Coronary artery (tissue), 2 donors: ENCODE measurements around the gene MRPL1.
A peak's percentile ranks its signal among the peaks of the same experiment; 100 is the strongest.
"Not testable (repeated sequence)": the region's sequence is repeated elsewhere in the genome, so short reads cannot be mapped to it uniquely, and the experiment has no call there.

Experiments used
- DNase-seq: peaks from one replicate; pipeline ENCODE4 v3.0.0-alpha.2; 2017; ENCODE audit warnings: low spot score
- H3K27ac ChIP-seq, 2 donors: fragments of 200-600 bp; sonication (generic); one replicate each; pipeline ENCODE4 v1.5.1; 2016 to 2019
- H3K4me3 ChIP-seq: fragments of 200-600 bp; sonication (generic); 2 replicates; pipeline ENCODE4 v1.5.1; 2016; ENCODE audit warnings: mild to moderate bottlenecking, moderate library complexity
- TF ChIP-seq, protein P1 (sequence below): fragments of 200-600 bp; sonication (generic); IDR thresholded peaks from one replicate; pipeline ENCODE4 v1.5.1; 2019; ENCODE audit warnings: antibody characterized with exemption

The MRPL1 gene

DNA sequence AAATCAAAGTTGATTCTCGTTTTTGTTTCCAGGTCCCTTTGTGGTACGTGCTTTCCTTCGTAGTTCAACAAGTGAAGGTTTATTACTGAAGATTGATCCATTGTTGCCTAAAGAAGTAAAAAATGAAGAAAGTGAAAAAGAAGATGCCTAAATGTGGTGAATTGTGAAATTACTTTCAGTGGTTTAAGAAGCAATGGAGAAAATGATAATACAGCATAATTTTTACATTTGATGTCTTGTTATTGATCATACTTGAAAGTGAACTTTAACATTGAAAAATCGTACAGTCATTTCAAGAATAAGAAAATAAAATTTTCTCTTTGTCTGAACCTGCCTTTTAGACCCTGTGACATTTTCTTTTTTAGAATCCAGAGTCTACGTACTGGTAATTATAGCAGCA lies 89.8 kb downstream of the MRPL1 start:
- DNase-seq = no peak
- Histone ChIP-seq H3K27ac (no peak overlapping the region), H3K4me3 (no peak overlapping the region)
- TF ChIP-seq, protein P1, sequence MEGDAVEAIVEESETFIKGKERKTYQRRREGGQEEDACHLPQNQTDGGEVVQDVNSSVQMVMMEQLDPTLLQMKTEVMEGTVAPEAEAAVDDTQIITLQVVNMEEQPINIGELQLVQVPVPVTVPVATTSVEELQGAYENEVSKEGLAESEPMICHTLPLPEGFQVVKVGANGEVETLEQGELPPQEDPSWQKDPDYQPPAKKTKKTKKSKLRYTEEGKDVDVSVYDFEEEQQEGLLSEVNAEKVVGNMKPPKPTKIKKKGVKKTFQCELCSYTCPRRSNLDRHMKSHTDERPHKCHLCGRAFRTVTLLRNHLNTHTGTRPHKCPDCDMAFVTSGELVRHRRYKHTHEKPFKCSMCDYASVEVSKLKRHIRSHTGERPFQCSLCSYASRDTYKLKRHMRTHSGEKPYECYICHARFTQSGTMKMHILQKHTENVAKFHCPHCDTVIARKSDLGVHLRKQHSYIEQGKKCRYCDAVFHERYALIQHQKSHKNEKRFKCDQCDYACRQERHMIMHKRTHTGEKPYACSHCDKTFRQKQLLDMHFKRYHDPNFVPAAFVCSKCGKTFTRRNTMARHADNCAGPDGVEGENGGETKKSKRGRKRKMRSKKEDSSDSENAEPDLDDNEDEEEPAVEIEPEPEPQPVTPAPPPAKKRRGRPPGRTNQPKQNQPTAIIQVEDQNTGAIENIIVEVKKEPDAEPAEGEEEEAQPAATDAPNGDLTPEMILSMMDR = no peak

DNA sequence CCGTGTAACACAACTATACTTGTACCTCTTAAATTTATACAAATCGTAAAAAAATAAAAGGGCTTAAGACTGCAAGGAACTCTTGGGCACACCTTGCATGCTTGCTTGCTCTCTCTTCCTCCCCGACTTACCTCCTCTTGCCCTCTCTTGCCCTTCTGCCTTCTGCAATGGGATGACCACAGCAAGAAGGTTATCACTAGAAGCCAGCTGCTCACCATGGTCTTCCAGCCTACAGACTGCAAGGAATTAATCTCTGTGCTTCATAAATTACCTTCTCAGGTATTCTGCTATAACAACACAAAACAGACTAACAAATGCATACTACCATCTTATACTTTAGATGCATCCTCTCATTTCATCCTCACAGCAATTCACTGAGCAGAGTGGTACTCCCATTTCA lies 92.1 kb downstream of the MRPL1 start:
- Histone ChIP-seq H3K4me3 (no peak overlapping the region), H3K27ac (no peak overlapping the region)
- no peak for DNase-seq
- TF ChIP-seq, protein P1 = no peak

DNA sequence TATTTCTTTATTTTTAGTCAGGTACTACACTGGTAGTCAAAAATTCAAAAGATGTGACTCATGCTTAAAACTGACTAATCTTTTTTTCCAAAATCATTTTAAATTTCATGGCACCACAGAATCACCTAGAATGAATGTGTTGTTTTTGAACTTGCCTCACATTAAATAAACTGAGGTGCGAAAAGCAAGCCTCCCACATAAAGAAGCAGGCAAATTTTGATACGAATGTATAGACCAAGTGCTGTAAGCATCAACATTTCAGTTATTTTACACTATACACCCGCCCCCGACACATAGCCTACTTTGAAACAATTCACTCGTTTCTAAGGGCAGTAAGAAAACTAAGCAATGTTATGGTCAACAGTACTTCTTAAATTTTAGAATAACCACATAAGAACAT lies 94.3 kb downstream of the MRPL1 start:
- TF ChIP-seq, protein P1 = no peak
- no peak overlapping the region for H3K27ac ChIP-seq
- DNase-seq = no peak
- H3K4me3 ChIP-seq = no peak overlapping the region

DNA sequence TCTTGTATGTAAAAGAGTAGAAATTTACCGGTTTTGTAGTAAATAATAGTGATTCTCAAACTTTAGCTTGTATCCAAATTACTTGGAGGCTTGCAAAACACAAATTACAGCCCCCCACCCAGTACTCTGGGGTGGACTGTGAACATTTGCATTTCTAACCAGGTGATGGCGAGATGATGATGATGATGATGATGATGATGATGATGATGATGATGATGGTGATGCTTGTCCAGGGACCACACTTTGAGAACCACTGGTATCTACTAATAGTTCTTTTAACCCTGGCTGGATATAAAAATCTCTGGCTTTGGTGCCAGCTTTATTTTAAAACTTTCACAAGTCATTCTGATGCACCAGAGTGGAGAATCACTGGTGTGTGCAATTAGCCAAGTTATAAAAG lies 96.3 kb downstream of the MRPL1 start:
- DNase-seq = no peak
- Histone ChIP-seq H3K4me3 (no peak overlapping the region), H3K27ac (no peak overlapping the region)
- TF ChIP-seq, protein P1 = no peak

DNA sequence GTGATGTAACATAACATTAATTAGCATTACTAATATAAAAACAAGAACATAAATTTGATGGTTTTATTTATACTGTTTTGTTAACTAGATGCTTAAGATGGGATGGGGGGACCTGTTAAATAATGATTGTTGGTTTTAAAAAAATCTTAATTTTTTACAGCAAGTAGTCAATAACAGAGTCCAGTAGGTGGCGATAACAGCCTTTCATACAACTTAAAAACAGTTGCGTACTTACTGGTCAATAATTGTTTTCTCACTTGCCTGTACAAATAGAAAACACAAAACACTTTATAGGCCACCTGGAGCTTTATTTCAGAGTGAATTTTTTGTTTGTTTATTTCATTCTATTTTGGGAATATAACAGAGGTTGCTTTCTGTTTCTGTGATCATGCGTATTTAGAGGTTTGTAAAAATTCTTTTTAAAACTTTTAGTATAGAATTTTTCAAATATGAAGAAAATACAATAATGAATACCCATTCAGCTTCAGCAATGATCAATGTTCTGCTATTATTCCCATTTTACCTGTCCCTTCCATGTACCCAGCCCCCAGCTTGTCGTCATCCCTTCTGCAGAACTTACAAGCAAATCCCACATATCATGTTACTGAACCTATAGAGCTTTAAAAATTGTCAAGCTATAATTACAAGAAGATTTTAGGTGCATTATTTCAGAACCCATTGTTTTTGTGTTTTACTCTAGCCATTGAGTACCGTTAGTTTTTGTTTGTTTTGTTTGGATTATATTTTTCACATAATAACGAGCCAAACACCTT lies 97.1 kb downstream of the MRPL1 start:
- DNase-seq = no peak
- Histone ChIP-seq H3K27ac (no peak overlapping the region), H3K4me3 (no peak overlapping the region)
- TF ChIP-seq, protein P1 = peak; percentile 35

GRCh38 chr4:77960367-77960766 lies 97.7 kb downstream of the MRPL1 start:
- Histone ChIP-seq H3K27ac (no peak overlapping the region), H3K4me3 (no peak overlapping the region)
- DNase-seq = no peak
- TF ChIP-seq, protein P1 = no peak

DNA sequence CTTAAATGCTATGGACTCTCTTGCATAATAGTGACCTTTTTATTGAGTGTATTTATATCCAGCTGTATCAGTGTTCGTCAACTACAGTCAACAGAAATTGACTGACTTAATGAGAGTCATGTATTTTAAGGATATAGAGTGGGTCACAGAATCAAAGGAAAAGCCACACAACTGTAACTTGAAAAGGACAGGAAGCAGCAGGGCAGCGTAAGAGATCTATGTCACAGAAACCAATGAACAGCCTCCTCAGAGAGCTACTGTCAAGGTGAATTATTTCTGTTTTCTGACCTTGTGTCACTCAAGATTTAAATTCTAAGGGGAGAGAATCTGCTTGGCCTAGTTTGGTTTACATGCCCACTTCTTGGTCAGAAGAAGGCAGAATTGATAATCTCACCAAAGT lies 100.4 kb downstream of the MRPL1 start:
- no peak for DNase-seq
- H3K27ac ChIP-seq = no peak overlapping the region
- H3K4me3 ChIP-seq = no peak overlapping the region
- TF ChIP-seq, protein P1 = no peak

DNA sequence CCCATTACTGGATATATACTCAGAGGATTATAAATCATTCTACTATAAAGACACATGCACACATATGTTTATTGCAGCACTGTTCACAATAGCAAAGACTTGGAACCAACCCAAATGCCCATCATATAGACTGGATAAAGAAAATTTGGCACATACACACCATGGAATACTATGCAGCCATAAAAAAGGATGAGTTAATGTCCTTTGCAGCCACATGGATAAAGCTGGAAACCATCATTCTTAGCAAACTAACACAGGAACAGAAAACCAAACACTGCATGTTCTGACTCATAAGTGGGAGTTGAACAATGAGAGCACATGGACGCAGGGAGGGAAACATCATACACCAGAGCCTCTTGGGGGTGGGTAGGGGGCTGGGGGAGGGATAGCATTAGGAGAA lies 111.0 kb downstream of the MRPL1 start:
- not testable (repeated sequence) for DNase-seq, H3K27ac ChIP-seq, H3K4me3 ChIP-seq

- H3K27ac ChIP-seq, DNase-seq, H3K4me3 ChIP-seq: not testable (repeated sequence)
Measured at GRCh38 chr4:77982900-77983540, 120.4 kb downstream of the MRPL1 start.

GRCh38 chr4:77983612-77984311 lies 121.1 kb downstream of the MRPL1 start:
- DNase-seq, H3K4me3 ChIP-seq, H3K27ac ChIP-seq: not testable (repeated sequence)
